ENCODE results near the gene TMEM164. TPM values are rescaled to one million over a fixed set of nuclear protein-coding genes. Genes with fewer than 3 reads are reported as not detected.

Gene TMEM164
- total RNA-seq, 1 donor from 2014 or later: 76.3 TPM

DNA sequence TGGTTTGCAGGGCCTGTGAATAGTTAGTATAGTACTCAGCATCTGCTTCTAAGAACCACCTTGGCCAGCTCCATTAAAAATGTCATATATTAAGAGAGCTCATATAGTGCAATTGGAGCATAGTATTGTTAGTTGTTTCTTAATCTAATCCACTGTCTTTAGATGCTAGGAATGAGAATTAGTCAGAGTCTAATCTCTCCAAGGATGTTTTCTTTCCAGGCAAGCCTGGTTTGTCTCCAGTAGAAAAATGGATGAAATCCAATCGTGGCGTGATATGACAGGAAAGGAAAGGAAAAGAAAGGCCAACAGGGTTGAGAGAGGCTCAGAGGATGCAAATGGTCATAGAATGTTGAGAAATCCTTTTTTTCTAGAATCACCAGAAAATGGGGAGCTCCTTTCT is 15.0 kb upstream of the TMEM164 start:
- Mint-ChIP-seq H3K27ac (no peak overlapping the region), H3K9me3 (no peaks in the 10 kb centered on the region), H3K4me1 (ENCODE audit: unreplicated experiment) (peaks cover 4% of the 10 kb centered on the region), H3K4me3 (no peak overlapping the region), H3K36me3 (no peaks in the 10 kb centered on the region), H3K27me3 (peaks cover 10% of the 10 kb centered on the region)
- TF ChIP-seq, protein P1, sequence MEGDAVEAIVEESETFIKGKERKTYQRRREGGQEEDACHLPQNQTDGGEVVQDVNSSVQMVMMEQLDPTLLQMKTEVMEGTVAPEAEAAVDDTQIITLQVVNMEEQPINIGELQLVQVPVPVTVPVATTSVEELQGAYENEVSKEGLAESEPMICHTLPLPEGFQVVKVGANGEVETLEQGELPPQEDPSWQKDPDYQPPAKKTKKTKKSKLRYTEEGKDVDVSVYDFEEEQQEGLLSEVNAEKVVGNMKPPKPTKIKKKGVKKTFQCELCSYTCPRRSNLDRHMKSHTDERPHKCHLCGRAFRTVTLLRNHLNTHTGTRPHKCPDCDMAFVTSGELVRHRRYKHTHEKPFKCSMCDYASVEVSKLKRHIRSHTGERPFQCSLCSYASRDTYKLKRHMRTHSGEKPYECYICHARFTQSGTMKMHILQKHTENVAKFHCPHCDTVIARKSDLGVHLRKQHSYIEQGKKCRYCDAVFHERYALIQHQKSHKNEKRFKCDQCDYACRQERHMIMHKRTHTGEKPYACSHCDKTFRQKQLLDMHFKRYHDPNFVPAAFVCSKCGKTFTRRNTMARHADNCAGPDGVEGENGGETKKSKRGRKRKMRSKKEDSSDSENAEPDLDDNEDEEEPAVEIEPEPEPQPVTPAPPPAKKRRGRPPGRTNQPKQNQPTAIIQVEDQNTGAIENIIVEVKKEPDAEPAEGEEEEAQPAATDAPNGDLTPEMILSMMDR (conservative IDR thresholded peaks at IDR 0.05): no peak
- DNase-seq (ENCODE audit: extremely low spot score, unreplicated experiment): no peak

DNA sequence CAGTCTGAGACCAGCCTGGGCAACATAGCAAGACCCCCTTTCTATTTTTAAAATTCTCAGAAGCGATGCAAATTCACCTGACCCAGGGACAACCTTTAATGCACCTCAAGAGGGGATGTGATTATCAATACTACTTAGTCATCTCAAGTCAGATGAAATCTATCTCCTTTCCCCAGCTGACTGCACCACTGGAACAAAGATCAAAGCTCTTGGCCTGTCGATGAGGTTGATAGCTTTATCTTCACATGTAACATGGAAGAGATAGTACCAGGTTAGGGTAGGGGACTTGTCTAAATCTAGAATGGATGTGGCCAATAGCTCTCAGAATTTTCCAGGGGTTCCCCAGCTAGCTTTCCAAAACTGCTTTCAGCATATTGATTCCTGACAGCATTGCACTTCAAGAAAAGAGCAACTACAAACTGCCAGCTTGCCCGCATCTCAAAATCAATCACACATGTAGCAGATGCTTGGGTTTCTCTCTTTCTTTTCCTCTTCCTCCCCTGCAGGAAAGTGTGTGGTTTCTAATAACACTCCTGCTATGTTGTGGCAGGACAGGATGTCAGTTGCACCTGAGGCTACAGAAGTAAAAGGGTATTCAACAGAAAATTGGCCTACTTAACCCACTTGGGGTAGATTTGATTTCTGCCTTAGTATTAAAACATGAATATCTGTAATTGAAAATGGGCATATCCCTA is 12.2 kb upstream of the TMEM164 start:
- H3K9me3 Mint-ChIP-seq: no peaks in the 10 kb centered on the region
- TF ChIP-seq, protein P1 (conservative IDR thresholded peaks at IDR 0.05): no peak
- no peak overlapping the region for H3K4me3 Mint-ChIP-seq
- no peak for DNase-seq (ENCODE audit: extremely low spot score, unreplicated experiment)
- H3K36me3 Mint-ChIP-seq: no peaks in the 10 kb centered on the region
- H3K4me1 Mint-ChIP-seq (ENCODE audit: unreplicated experiment): peaks cover 4% of the 10 kb centered on the region
- H3K27me3 Mint-ChIP-seq: peaks cover 13% of the 10 kb centered on the region
- no peak overlapping the region for H3K27ac Mint-ChIP-seq

DNA sequence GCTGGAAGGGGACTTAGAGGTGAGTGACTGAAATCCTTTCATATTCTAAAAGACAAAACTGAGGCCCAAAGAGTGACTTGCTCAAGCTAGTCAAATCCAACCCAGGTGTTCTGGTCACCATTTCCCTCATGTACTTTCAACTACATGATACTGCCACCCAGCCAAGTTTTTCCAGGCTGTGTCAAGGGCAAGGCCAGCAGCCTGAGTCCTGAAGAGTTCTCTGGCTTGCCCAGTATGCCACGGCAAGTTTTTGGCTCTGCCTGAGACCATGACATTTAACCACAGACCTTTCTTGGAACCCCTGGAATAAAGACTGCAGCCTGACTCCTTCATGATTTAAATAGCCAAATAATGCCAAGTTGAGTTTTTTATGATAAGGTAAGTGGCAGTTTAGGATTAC is 10.7 kb upstream of the TMEM164 start:
- Mint-ChIP-seq H3K27me3 (peaks cover 11% of the 10 kb centered on the region), H3K4me3 (no peak overlapping the region), H3K4me1 (ENCODE audit: unreplicated experiment) (peaks cover 4% of the 10 kb centered on the region), H3K9me3 (no peaks in the 10 kb centered on the region), H3K27ac (no peak overlapping the region), H3K36me3 (no peaks in the 10 kb centered on the region)
- TF ChIP-seq, protein P1 (conservative IDR thresholded peaks at IDR 0.05): no peak
- DNase-seq (ENCODE audit: extremely low spot score, unreplicated experiment): no peak

DNA sequence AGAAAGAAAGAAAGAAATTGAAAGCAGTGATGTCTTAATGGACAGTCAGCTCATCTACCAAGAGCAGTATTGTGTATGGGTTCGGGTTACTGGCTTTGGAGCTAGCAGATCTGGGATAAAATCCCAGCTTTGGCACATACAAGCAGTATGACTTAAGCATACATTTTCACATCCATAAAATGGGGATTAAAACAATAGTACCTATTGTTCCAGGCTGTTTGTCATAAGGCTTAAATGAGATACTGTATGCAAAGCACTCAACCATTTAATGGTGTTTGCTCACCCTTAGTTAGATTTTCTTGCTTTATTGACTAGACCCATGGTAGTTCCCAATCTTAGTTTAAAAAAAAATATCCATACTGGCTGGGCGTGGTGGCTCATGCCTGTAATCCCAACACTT is 7.8 kb upstream of the TMEM164 start:
- no peaks in the 10 kb centered on the region for H3K36me3 Mint-ChIP-seq
- no peak for DNase-seq (ENCODE audit: extremely low spot score, unreplicated experiment)
- peaks cover 7% of the 10 kb centered on the region for H3K27me3 Mint-ChIP-seq
- H3K9me3 Mint-ChIP-seq: no peaks in the 10 kb centered on the region
- H3K4me1 Mint-ChIP-seq (ENCODE audit: unreplicated experiment): peaks cover 6% of the 10 kb centered on the region
- TF ChIP-seq, protein P1 (conservative IDR thresholded peaks at IDR 0.05): no peak
- no peak overlapping the region for H3K27ac Mint-ChIP-seq
- H3K4me3 Mint-ChIP-seq: no peak overlapping the region

DNA sequence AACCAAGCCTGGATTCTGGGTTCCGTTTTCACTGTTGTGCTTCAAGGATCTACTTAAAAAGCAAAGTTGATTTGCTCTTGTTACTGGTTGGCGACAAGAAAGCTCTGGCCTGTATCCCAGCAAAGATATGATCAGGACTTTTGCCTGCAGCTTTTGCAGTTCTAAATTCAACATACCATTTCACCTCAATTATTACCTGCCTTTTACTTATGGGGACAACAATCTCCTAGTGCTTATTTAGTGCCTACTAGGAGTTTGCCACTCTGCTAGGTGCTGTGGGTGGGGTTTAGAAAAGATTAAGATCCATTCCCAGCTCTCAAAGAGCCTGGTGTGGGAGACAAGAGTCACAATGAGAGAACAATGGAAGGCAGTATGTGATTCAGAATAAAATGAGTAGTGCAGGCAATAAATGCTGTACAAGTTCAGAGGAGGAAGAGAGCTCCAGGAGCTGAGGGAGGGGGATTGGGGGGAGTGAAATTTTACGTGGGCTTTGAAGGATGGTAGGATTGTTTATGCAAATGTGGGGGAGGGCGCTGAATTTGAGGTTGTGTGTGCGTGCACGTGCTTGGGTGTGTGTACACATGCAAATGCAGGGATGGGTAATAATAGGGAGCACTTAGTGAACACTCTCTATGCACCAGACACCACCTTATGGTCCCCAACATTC is 5.0 kb upstream of the TMEM164 start:
- H3K4me3 Mint-ChIP-seq: peak overlapping the region; percentile 9
- TF ChIP-seq, protein P1 (conservative IDR thresholded peaks at IDR 0.05): no peak
- no peaks in the 10 kb centered on the region for H3K9me3 Mint-ChIP-seq
- no peaks in the 10 kb centered on the region for H3K36me3 Mint-ChIP-seq
- peaks cover 11% of the 10 kb centered on the region for H3K4me1 Mint-ChIP-seq (ENCODE audit: unreplicated experiment)
- peaks cover 3% of the 10 kb centered on the region for H3K27me3 Mint-ChIP-seq
- no peak for DNase-seq (ENCODE audit: extremely low spot score, unreplicated experiment)
- peak overlapping the region; percentile 30 for H3K27ac Mint-ChIP-seq

Measured in type B pancreatic cell (in vitro differentiated cells).